Epithelial cell of proximal tubule (primary cell): Measurements from ENCODE around the gene DUSP8. TPM values are rescaled to one million over a fixed set of nuclear protein-coding genes. Genes with fewer than 3 reads are reported as not detected.

Source experiments
- DNase-seq: peaks from one replicate; pipeline ENCODE4 v3.0.0-alpha.2; 2011; ENCODE audit warnings: low read depth
- H3K4me3 ChIP-seq: 2 replicates; pipeline ENCODE4 v1.5.1; 2011; ENCODE audit warnings: low read depth, mild to moderate bottlenecking, low read length
- CTCF ChIP-seq: conservative IDR thresholded peaks from 2 replicates; pipeline ENCODE4 v1.5.1; 2012; ENCODE audit warnings: low read depth, mild to moderate bottlenecking, low read length
- total RNA-seq: library from RNA; depleted of rRNA; stranded (reverse); fragments of >200 nt; gene quantifications from 2 replicates; pipeline ENCODE4 v1.2.3, GENCODE V29; 2015

The DUSP8 gene
- total RNA-seq, 1 donor from 2014 or later = 13.1 TPM

- H3K4me3 ChIP-seq = no peak overlapping the region
- no peak for DNase-seq
- no peak for TF ChIP-seq CTCF
Observed at GRCh38 chr11:1519028-1520010, 52.8 kb downstream of the DUSP8 start.

- no peak overlapping the region for H3K4me3 ChIP-seq
- DNase-seq = no peak
- no peak for TF ChIP-seq CTCF
Observed at GRCh38 chr11:1518301-1518700, 53.8 kb downstream of the DUSP8 start.

GRCh38 chr11:1517117-1518005 lies 54.7 kb downstream of the DUSP8 start:
- TF ChIP-seq CTCF = no peak
- DNase-seq = no peak
- H3K4me3 ChIP-seq = no peak overlapping the region

- DNase-seq = no peak
- H3K4me3 ChIP-seq = no peak overlapping the region
- TF ChIP-seq CTCF = no peak
Observed at GRCh38 chr11:1516273-1517067, 55.6 kb downstream of the DUSP8 start.

GRCh38 chr11:1515082-1516060 lies 56.7 kb downstream of the DUSP8 start:
- H3K4me3 ChIP-seq = no peak overlapping the region
- peak; percentile 88 for TF ChIP-seq CTCF
- DNase-seq = no peak
